ENCODE results near the gene NAGS.
"Not testable (repeated sequence)": the region's sequence is repeated elsewhere in the genome, so short reads cannot be mapped to it uniquely, and the experiment has no call there.

The NAGS gene

DNA sequence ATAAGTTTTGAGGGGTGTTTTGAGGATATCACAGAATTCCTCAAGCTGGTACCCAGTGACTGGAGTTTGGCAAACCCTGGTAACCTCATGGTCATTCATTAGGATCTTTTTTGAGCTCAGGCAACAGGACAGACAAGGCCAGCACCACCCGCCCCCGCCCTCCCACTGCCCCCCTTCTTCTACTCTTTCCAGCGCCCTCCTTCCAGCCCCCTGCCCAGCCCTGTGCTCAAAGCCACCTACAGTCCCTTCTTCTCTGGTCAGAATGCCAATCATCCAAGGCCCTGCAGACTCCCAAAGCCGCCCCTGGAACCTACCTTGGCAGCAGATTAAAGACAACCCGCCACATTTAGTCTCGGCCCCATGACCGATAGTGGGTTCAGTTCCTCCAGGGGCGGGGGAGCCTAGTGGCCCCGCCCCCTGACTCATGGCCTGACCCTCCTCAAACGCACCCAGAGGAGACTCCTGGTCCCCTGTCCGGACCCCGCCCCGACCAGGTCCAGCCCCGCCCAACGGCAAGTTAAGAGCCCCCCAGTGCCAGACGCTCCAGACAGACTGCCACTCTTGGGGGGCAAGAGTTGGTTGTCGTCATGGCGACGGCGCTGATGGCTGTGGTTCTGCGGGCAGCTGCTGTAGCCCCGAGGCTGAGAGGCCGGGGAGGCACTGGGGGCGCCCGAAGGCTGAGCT lies at the start of gene NAGS:
NAGS (plus strand) TSS at position 546 of the 684 bp plus-strand sequence; CDS start at position 588, 42 bp downstream.
- DNase-seq: no peak

DNA sequence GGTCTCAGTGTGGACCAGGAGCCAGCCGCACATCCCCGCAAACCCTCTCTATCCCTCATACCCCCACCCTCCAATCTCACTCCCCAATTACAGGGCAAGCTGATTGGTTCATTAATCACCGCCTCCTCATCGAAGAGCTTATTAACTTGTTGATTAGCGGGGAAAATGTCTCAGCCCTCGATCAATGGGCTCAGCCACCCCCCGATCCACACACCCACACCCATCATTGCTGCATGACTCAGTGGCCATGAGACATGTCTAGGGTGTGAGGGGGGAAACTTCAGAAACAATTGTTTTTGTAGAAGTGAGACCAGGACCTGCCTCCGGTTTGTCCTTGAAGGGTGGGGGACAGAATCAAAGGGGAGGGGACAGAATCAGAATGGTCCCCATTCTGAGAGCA lies 48.2 kb upstream of the NAGS start:
- DNase-seq: no peak

DNA sequence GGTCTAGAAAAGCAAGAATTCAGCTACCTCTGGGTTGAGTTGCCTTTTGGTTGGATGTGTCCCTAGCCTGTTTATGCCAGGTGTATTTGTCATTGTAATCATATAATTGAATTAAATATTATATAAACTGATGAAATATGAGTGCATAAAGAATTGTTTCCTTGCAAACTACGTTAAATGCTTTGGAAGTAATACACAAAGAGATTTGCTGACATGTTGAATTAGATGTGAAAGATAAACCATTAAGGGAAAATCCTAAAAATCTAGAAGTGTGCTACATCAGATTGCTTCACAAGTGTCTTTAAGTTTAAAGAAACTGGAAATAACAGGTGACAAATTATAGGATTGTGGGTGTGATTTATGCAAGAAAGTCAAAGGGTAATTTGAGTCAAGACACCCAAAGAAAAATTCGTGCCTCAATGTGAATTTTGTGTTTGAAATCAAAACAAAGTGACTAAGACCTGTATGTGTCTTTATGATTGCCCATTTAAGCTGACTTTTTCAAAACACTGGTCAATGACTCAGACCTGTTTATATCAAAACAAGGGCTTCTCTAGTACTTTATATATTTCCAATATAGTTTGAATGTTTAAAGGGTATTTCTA lies 45.6 kb upstream of the NAGS start:
- DNase-seq: no peak

DNA sequence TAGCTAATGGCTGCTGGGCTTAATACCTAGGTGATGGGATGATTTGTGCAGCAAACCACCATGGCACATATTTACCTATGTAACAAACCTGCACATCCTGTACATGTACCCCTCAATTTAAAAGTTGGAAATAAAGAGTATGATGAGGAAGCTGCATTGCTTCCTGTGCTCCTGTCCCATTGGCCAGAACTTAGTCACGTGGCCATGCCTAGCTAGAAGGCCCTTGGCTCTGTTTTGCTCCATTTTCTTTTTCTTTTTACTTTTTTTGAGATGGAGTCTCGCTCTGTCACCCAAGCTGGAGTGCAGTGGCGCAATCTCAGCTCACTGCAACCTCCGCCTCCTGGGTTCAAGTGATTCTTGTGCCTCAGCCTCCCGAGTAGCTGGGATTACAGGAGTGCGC lies 43.1 kb upstream of the NAGS start:
- not testable (repeated sequence) for DNase-seq

- no peak for DNase-seq
These were observed 42.5 kb upstream of the NAGS start for GRCh38 chr17:43961954-43962353.

DNA sequence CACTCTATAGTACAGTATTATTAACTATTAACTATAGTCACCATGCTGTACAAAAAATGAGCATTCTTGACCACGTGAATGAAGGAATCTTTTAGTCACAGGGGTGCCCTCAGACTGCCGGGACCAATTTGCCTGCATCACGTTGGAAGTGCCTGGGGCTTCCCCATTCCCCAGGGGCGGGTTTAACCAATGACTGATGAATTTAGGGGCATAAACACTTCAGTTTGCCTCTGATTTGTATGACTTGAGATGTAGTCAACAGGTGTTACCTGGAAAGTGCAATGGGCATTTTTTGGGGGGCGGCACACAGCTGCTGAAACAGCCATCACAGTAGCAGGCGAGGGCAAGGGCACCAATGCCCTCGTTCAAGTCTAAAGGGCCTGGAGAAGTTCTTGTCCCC lies 41.9 kb upstream of the NAGS start:
- no peak for DNase-seq

- DNase-seq: no peak
These were observed 38.1 kb upstream of the NAGS start for GRCh38 chr17:43966276-43966675.

- DNase-seq: no peak
These were observed 37.1 kb upstream of the NAGS start for GRCh38 chr17:43967251-43967875.

GRCh38 chr17:43970366-43970765 lies 34.1 kb upstream of the NAGS start:
- no peak for DNase-seq

DNA sequence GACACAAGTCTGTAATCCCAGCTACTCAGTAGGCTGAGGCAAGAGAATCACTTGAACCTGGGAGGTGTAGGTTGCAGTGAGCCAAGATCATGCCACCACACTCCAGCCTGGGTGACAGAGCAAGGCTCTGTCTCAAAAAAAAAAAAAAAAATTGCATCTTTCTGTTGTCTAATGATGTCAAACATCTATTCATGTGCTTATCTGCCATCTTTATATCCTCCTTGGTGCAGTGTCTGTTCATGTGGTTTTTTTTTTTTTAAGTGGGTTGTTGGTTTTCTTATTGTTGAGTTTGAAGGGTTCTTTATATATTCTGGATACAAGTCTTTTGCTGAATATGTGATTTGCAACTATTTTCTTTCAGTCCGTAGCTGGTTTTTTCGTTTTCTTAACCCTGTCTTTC lies 33.0 kb upstream of the NAGS start:
- DNase-seq: not testable (repeated sequence)

- DNase-seq: not testable (repeated sequence)
These were observed 31.8 kb upstream of the NAGS start for GRCh38 chr17:43972444-43973212.

- DNase-seq: no peak
These were observed 29.8 kb upstream of the NAGS start for GRCh38 chr17:43974382-43975266.

- DNase-seq: no peak
These were observed 28.5 kb upstream of the NAGS start for GRCh38 chr17:43975898-43976297.

DNA sequence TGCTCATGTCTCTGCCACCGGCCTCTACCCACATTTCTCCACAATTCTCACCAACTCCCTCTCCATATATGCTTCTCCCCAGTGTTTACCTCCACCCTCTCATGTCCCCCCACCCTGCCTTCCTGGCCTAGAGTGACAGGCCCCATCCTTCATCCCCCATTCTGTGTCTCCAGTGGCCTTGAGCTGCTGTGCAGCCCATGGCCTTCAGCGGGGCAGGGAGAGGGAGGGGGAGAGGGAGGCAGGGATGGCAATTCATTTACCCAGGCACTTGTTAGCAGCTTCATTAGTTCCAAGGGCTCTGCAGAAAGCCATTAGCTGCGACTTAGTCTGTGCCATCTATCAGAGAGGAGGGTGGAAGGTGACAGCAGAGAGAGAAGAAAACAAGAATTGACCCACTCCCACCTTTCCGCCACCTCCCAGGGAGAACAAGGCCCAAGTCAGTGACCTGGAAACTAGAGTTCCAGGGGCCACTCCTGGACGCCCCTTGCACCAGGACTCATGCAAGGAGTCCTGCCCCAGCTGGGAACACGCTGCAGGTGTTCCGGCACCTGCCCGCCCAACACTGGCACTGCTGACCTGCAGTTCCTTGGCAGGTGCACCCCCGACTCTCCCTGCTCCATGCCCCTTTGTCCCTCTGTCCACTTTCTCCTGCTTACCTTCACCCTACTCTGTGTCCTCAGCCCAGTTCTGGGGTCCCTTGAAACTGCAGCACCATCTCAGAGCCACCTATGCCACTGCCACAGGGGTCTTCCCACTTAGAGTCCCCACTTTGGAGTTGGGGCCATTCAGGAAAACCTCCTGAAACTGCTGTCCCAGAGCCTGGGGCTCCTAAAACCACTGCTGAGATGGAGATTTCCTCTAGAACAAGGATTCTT lies 27.2 kb upstream of the NAGS start:
- DNase-seq: no peak

DNA sequence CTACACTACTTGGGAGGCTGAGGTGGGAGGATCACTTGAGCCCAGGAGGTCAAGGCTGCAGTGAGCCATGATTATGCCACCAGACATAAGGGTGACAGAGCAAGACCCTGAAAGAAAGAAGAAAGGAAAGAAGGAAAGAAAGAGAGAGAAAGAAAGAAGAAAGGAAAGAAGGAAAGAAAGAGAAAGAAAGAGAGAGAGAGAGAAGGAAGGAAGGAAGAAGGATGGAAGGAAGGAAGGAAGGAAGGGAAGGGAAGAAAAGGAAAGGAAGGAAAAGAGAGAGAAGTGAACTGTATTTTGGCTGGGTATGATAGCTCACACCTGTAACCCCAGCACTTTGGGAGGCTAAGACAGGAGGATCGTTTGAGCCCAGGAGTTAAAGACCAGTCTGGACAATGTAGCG lies 26.3 kb upstream of the NAGS start:
- DNase-seq: no peak

DNA sequence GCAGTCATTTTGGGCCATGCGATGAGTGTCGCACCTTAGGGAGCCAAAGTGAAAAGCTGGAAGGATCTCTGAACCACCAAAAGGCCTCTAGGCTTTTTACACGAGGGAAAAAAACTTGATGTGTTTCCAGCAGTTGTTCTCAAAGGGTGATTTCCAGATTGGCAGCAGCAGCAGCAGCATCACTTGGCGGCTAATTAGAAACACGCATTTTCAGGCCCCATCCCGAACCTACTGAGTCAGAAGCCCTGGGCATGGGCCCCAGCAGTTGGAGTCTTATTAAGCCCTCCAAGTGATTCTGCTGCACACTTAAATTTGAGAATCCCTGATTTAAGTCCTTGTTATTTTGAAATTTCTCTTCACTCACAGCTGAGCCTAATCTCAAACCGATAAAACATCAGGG lies 25.4 kb upstream of the NAGS start:
- DNase-seq: no peak

GRCh38 chr17:43979671-43980070 lies 24.8 kb upstream of the NAGS start:
- DNase-seq: no peak

- DNase-seq: no peak
These were observed 22.3 kb upstream of the NAGS start for GRCh38 chr17:43982171-43982570.

DNA sequence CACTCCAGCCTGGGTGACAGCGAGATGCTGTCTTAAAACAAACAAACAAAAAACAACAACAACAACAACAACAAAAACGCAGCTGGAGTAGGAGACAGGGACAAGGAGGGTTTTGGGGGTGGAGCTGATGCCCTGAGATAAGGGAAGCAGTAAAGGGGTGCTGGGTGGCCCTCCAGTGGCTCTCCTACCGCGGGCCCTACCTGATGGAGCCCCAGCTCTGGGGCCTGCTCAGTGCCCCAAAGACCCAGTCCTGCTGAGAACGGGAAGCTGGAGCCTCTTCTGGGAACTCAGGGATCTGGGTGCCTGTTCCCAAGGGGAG lies 21.3 kb upstream of the NAGS start:
- DNase-seq: no peak

DNA sequence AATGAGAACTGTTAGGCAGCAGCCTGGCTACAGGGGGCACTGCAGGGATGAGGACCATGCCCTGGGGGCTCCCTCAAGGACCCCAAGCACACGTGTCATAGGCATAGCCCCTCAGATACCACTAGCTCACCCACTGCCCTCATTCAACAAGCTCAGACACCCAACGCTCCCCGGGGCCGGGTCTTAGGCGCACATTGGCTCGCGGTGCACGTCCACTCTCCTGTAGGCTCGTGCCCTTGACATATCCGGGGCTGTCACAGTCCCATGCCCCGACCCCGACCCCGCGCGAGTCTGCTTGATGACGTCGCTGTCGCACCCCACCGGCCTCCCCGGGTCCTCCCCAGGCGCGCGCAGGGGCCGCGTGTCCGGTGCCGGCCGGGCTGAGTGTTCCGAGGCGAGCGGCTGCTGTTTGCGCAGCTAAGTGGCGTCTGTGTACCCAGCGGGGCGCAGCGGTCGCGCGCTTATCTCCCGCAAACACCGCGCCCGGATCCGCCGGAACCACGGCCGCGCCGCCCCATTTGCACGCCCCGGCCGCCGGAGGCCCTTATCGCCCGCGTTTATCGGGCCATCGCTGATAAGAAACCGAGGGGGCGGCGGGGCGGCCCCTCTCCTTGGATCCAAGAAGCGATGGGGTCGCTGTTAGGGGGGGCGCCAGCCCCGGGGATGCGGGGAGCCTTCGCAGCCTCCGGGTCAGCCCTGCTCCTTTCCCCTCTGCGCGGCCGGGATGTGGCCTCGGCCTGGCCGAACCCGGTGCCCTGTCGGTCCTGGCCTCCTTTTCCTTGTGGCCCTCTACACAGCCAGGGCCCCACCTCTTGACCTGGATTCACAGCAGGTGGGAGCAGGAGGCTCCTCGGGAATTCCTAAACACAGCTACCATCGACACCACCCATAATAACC lies 20.7 kb upstream of the NAGS start:
- no peak for DNase-seq

DNA sequence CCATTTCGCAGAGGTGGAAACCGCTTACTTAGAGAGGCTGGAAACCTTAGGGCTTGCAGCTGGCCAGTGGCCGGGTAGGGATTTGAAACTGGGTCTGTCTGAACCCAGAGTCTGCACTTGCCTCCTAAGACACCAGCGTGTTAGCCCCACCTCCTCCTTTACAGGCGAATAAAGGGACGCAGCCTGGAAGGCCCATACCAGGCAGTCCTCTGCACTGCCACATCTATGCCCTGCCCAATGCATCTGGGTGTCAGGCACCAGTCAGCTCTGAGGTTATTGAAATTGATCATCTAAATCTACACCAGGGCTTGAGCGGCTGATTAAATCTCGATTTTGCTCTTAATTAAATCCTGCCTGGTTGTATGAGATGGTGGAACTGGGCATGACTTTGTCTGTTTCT lies 19.9 kb upstream of the NAGS start:
- DNase-seq: no peak

Measured in KG1 (cell line).